HL-60/S4 treated with retinoic acid at 250 ng/mL for 4 days and 3 days (cell line): ENCODE measurements around the gene C17orf78.
"Not testable (repeated sequence)": the region's sequence is repeated elsewhere in the genome, so short reads cannot be mapped to it uniquely, and the experiment has no call there.

Experiments
- in situ Hi-C: fragments of 300-500 bp; cut with MboI; formaldehyde crosslinking; loops from 2 replicates; pipeline ENCODE4 v1.7.0; 2022; ENCODE audit warnings: low sequenced_read_pairs

The C17orf78 gene

GRCh38 chr17:37385474-37385990 is 9.7 kb downstream of the C17orf78 start:
- in situ Hi-C loops = loop anchor here (25.0 kb wide), 1 partner anchor 773 kb away; the partner anchor contains the start of gene MRM1

GRCh38 chr17:37386462-37386861 is 10.7 kb downstream of the C17orf78 start:
- in situ Hi-C loops = loop anchor here (25.0 kb wide), 1 partner anchor 774 kb away; the partner anchor contains the start of gene MRM1

GRCh38 chr17:37388266-37388665 is 12.5 kb downstream of the C17orf78 start:
- in situ Hi-C loops = loop anchor here (25.0 kb wide), 1 partner anchor 776 kb away; the partner anchor contains the start of gene MRM1

- in situ Hi-C loops = loop anchor here (25.0 kb wide), 1 partner anchor 777 kb away; the partner anchor contains the start of gene MRM1
These were observed 13.4 kb downstream of the C17orf78 start for GRCh38 chr17:37389160-37389559.

GRCh38 chr17:37391146-37391545 is 15.4 kb downstream of the C17orf78 start:
- in situ Hi-C loops = loop anchor here (25.0 kb wide), 1 partner anchor 779 kb away; the partner anchor contains the start of gene MRM1

GRCh38 chr17:37392024-37392590 is 16.3 kb downstream of the C17orf78 start:
- in situ Hi-C loops = loop anchor here (25.0 kb wide), 1 partner anchor 780 kb away; the partner anchor contains the start of gene MRM1

- in situ Hi-C loops = loop anchor here (25.0 kb wide), 1 partner anchor 781 kb away; the partner anchor contains the start of gene MRM1
These were observed 17.6 kb downstream of the C17orf78 start for GRCh38 chr17:37393352-37393751.

GRCh38 chr17:37399265-37399803 is 23.5 kb downstream of the C17orf78 start:
- in situ Hi-C loops = loop anchor here (25.0 kb wide), 1 partner anchor 787 kb away; the partner anchor contains the start of gene MRM1

GRCh38 chr17:37400505-37400904 is 24.7 kb downstream of the C17orf78 start:
- in situ Hi-C loops = no loop called here

- in situ Hi-C loops = not testable (repeated sequence)
These were observed 29.7 kb downstream of the C17orf78 start for GRCh38 chr17:37405522-37405921.

- in situ Hi-C loops = no loop called here
These were observed 30.3 kb downstream of the C17orf78 start for GRCh38 chr17:37405955-37406634.

GRCh38 chr17:37406635-37407461 is 31.1 kb downstream of the C17orf78 start, which contains the start of the genes ACACA and TADA2A:
TSS of gene ACACA (minus strand) at chr17:37406836. CDS start at chr17:37406299, 537 bp downstream.
TSS of gene TADA2A (plus strand) at chr17:37406886. CDS start at chr17:37411366, 4,480 bp downstream.
- in situ Hi-C loops = no loop called here

GRCh38 chr17:37408145-37408479 is 32.3 kb downstream of the C17orf78 start:
- in situ Hi-C loops = not testable (repeated sequence)

GRCh38 chr17:37410357-37410756 is 34.6 kb downstream of the C17orf78 start:
- in situ Hi-C loops = no loop called here

- in situ Hi-C loops = no loop called here
These were observed 38.2 kb downstream of the C17orf78 start for GRCh38 chr17:37413875-37414519.

GRCh38 chr17:37417852-37418251 is 42.1 kb downstream of the C17orf78 start:
- in situ Hi-C loops = no loop called here

GRCh38 chr17:37422971-37423625 is 47.3 kb downstream of the C17orf78 start:
- in situ Hi-C loops = no loop called here

GRCh38 chr17:37425268-37425667 is 49.5 kb downstream of the C17orf78 start:
- in situ Hi-C loops = no loop called here

- in situ Hi-C loops = no loop called here
These were observed 53.3 kb downstream of the C17orf78 start for GRCh38 chr17:37429039-37429438.
